ENCODE measurements around the gene AOAH.
"Not testable (repeated sequence)": the region's sequence is repeated elsewhere in the genome, so short reads cannot be mapped to it uniquely, and the experiment has no call there.

AOAH gene

DNA sequence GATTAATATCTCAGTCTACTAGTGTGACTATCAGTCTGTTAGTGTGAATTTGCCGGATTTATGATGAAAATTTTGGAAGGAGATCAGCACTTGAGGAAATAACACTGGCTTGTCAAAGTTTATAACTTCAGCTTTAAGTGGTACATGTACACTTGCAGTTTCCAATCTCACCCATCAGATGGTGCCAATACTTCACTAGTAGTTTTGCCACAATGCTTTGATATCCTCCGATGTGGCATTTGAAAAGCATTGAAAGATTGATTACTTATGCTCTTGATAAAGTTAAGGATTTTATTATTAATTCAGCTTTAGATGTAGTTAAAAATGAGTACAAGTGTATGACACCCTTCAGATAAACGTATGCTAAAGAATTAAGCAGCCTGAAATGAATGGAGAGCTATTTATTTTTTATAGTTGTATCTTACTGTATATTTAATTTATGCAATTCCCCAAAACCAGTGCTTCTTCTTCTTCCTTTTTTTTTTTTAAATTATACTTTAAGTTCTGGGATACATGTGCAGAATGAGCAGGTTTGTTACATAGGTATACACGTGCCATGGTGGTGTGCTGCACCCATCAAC is 236.4 kb downstream of the AOAH start:
- peak; percentile 55 for DNase-seq
- peak; percentile 74 for ATAC-seq (ENCODE audit: insufficient read depth, low read depth)
- TF ChIP-seq, protein P1, sequence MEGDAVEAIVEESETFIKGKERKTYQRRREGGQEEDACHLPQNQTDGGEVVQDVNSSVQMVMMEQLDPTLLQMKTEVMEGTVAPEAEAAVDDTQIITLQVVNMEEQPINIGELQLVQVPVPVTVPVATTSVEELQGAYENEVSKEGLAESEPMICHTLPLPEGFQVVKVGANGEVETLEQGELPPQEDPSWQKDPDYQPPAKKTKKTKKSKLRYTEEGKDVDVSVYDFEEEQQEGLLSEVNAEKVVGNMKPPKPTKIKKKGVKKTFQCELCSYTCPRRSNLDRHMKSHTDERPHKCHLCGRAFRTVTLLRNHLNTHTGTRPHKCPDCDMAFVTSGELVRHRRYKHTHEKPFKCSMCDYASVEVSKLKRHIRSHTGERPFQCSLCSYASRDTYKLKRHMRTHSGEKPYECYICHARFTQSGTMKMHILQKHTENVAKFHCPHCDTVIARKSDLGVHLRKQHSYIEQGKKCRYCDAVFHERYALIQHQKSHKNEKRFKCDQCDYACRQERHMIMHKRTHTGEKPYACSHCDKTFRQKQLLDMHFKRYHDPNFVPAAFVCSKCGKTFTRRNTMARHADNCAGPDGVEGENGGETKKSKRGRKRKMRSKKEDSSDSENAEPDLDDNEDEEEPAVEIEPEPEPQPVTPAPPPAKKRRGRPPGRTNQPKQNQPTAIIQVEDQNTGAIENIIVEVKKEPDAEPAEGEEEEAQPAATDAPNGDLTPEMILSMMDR (IDR thresholded peaks at IDR 0.05; ENCODE audit: borderline replicate concordance, extremely low read depth, low read length, poor library complexity, severe bottlenecking), result peak; percentile 94
- no peak for TF ChIP-seq EZH2 (IDR thresholded peaks at IDR 0.05; ENCODE audit: borderline replicate concordance, low read depth, low read length, severe bottlenecking)

DNA sequence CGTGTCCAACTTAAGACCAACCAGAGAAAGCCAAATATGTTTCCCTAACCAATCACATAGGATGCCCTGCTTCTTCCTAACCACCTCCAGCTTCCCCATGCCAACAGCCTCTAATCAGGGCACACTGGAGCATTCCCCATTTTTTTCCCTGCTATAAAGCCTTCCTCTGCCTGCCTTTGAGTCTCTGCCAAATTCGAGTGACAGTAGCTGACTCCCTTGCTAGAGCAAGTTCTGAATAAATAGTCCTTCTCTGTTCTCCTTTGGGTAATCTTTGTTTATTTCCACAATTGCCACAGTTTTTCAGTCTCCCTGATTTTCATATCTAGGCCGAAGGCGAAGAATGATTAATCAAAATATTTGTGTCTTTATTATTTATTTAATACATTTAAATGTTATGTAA is 238.0 kb downstream of the AOAH start:
- Histone ChIP-seq H3K9ac (ENCODE audit: low read depth, low read length) (no peak overlapping the region), H3K4me2 (ENCODE audit: insufficient read depth, low read length) (no peak overlapping the region), H3K9me3 (ENCODE audit: insufficient read depth, low read length, severe bottlenecking) (no peaks in the 10 kb centered on the region), H3K4me3 (ENCODE audit: low read depth in 1 of 2, low read length in 2 of 2) (no peak overlapping the region), H3K79me2 (ENCODE audit: insufficient read depth, low read length) (no peaks in the 10 kb centered on the region), H3K27ac (ENCODE audit: low read length) (no peak overlapping the region), H3K27me3 (ENCODE audit: insufficient read depth, low read length, poor library complexity) (no peaks in the 10 kb centered on the region), H2AFZ (ENCODE audit: low read depth, low read length) (no peak overlapping the region), H3K36me3 (ENCODE audit: insufficient read depth, low read length) (no peaks in the 10 kb centered on the region), H3K4me1 (ENCODE audit: insufficient read depth, low read length) (no peaks in the 10 kb centered on the region), H4K20me1 (ENCODE audit: insufficient read depth, low read length) (no peaks in the 10 kb centered on the region)
- ATAC-seq (ENCODE audit: insufficient read depth, low read depth), result no peak
- DNase-seq, result no peak
- no peak for TF ChIP-seq EZH2 (IDR thresholded peaks at IDR 0.05; ENCODE audit: borderline replicate concordance, low read depth, low read length, severe bottlenecking)
- TF ChIP-seq, protein P1 (IDR thresholded peaks at IDR 0.05; ENCODE audit: borderline replicate concordance, extremely low read depth, low read length, poor library complexity, severe bottlenecking), result no peak

More for the DNA sequence above, 236.4 kb downstream of the AOAH start:
- Histone ChIP-seq H3K9ac (ENCODE audit: low read depth, low read length) (no peak overlapping the region), H3K36me3 (ENCODE audit: insufficient read depth, low read length) (no peaks in the 10 kb centered on the region), H3K79me2 (ENCODE audit: insufficient read depth, low read length) (no peaks in the 10 kb centered on the region), H3K9me3 (ENCODE audit: insufficient read depth, low read length, severe bottlenecking) (no peaks in the 10 kb centered on the region), H3K27me3 (ENCODE audit: insufficient read depth, low read length, poor library complexity) (no peaks in the 10 kb centered on the region), H3K27ac (ENCODE audit: low read length) (no peak overlapping the region), H3K4me2 (ENCODE audit: insufficient read depth, low read length) (no peak overlapping the region), H3K4me1 (ENCODE audit: insufficient read depth, low read length) (no peaks in the 10 kb centered on the region), H4K20me1 (ENCODE audit: insufficient read depth, low read length) (no peaks in the 10 kb centered on the region), H2AFZ (ENCODE audit: low read depth, low read length) (no peak overlapping the region), H3K4me3 (ENCODE audit: low read depth in 1 of 2, low read length in 2 of 2) (no peak overlapping the region)

DNA sequence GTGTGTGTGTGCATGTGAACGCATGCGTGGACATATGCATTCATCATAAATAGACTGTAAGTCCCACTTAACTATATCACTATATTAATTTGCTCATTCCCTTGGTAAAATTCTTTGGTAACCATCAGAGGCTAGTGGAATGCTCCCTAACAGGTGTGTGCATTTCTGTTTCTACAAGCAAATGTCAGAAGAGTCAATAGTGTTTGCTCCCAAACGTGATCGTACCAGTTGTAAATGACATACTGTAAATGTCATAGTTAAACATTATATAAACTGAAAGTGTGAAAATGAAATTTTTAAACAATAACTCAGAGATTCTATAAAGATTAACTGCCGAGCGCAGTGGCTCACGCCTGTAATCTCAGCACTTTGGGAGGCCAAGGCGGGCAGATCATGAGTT is 240.0 kb downstream of the AOAH start:
- no peak for DNase-seq

DNA sequence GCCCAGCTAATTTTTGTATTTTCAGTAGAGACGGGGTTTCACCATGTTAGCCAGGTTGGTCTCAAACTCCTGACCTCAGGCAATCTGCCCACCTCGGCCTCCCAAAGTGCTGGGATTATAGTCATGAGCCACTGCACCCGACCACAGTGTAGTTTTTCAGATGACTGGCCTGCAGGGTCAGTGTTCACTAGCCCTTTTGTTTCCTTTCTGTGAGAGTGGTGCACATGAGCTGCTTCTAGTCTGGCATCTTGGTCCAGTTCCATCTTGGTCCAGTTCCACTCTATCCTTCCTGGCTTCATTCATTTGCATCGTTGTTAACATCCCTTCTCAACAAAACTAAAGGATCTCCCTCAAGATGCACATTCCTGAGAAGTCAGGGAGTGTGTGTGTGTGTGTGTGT is 240.4 kb downstream of the AOAH start:
- not testable (repeated sequence) for DNase-seq; H3K27me3 ChIP-seq (ENCODE audit: insufficient read depth, low read length, poor library complexity); H2AFZ ChIP-seq (ENCODE audit: low read depth, low read length); H3K4me1 ChIP-seq (ENCODE audit: insufficient read depth, low read length); H3K4me2 ChIP-seq (ENCODE audit: insufficient read depth, low read length); H3K4me3 ChIP-seq (ENCODE audit: low read depth in 1 of 2, low read length in 2 of 2); H3K27ac ChIP-seq (ENCODE audit: low read length); H3K9ac ChIP-seq (ENCODE audit: low read depth, low read length); ATAC-seq (ENCODE audit: insufficient read depth, low read depth); H3K9me3 ChIP-seq (ENCODE audit: insufficient read depth, low read length, severe bottlenecking); H4K20me1 ChIP-seq (ENCODE audit: insufficient read depth, low read length); H3K79me2 ChIP-seq (ENCODE audit: insufficient read depth, low read length); H3K36me3 ChIP-seq (ENCODE audit: insufficient read depth, low read length)

More for the DNA sequence above, 240.0 kb downstream of the AOAH start:
- H3K36me3 ChIP-seq (ENCODE audit: insufficient read depth, low read length), result no peaks in the 10 kb centered on the region
- no peaks in the 10 kb centered on the region for H3K4me1 ChIP-seq (ENCODE audit: insufficient read depth, low read length)
- no peak overlapping the region for H3K4me3 ChIP-seq (ENCODE audit: low read depth in 1 of 2, low read length in 2 of 2)
- H3K9ac ChIP-seq (ENCODE audit: low read depth, low read length), result no peak overlapping the region
- H3K27me3 ChIP-seq (ENCODE audit: insufficient read depth, low read length, poor library complexity), result no peaks in the 10 kb centered on the region
- H3K27ac ChIP-seq (ENCODE audit: low read length), result no peak overlapping the region
- no peaks in the 10 kb centered on the region for H4K20me1 ChIP-seq (ENCODE audit: insufficient read depth, low read length)
- no peak overlapping the region for H2AFZ ChIP-seq (ENCODE audit: low read depth, low read length)
- peaks cover 3% of the 10 kb centered on the region for H3K9me3 ChIP-seq (ENCODE audit: insufficient read depth, low read length, severe bottlenecking)
- H3K4me2 ChIP-seq (ENCODE audit: insufficient read depth, low read length), result no peak overlapping the region
- H3K79me2 ChIP-seq (ENCODE audit: insufficient read depth, low read length), result no peaks in the 10 kb centered on the region
- TF ChIP-seq, protein P1 (IDR thresholded peaks at IDR 0.05; ENCODE audit: borderline replicate concordance, extremely low read depth, low read length, poor library complexity, severe bottlenecking), result no peak
- no peak for TF ChIP-seq EZH2 (IDR thresholded peaks at IDR 0.05; ENCODE audit: borderline replicate concordance, low read depth, low read length, severe bottlenecking)
- ATAC-seq (ENCODE audit: insufficient read depth, low read depth), result no peak

Measured in DND-41 (cell line).